CD4-positive, alpha-beta T cell treated with Interleukin-2 at 100 ng/mL for 4 hours (primary cell): ENCODE data around the gene OAS1.

Source experiments
- DNase-seq: peaks from one replicate; pipeline ENCODE4 v3.0.0-alpha.2; 2020; ENCODE audit warnings: low spot score

OAS1 gene

DNA sequence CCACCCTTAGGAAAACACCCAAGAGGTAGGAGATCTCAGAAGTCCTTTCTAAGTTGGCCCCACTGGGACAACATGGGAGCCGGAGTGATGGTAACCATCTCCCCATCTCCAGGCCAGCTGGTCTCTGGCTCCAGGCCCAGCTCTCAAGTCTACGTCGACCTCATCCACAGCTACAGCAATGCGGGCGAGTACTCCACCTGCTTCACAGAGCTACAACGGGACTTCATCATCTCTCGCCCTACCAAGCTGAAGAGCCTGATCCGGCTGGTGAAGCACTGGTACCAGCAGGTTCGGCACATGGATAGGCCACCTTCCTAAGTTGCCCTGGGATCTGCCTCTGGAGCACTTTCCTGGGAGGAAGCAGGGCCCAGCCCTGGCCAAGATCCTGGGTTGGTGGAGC lies 60.5 kb downstream of the OAS1 start:
- DNase-seq = no peak

DNA sequence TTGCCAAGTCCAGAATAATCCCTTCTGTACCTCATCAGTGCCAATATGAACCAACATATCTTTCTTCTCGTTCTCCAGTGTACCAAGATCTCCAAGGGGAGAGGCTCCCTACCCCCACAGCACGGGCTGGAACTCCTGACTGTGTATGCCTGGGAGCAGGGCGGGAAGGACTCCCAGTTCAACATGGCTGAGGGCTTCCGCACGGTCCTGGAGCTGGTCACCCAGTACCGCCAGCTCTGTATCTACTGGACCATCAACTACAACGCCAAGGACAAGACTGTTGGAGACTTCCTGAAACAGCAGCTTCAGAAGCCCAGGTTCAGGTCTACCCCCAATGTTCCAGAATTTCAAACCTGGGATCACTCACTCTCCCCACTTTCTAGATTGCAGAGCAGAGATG lies 61.1 kb downstream of the OAS1 start:
- no peak for DNase-seq
